HepG2 (cell line): ENCODE data around the gene RLN3. TPM values are rescaled to one million over a fixed set of nuclear protein-coding genes. Genes with fewer than 3 reads are reported as not detected.

Experiments used
- ATRX ChIP-seq: sonication (generic); formaldehyde crosslinking; IDR thresholded peaks from 2 replicates; pipeline ENCODE4 v1.4.0; 2020; ENCODE audit warnings: missing genetic modification reagents, borderline replicate concordance
- CBFB ChIP-seq: sonication (generic); formaldehyde crosslinking; IDR thresholded peaks from 2 replicates; pipeline ENCODE4 v1.4.0; 2020; ENCODE audit warnings: missing genetic modification reagents
- GTF3A ChIP-seq: sonication (generic); formaldehyde crosslinking; conservative IDR thresholded peaks from 2 replicates; pipeline ENCODE4 v1.4.0; 2020; ENCODE audit warnings: mild to moderate bottlenecking, missing genetic modification reagents
- HINFP ChIP-seq: sonication (generic); formaldehyde crosslinking; IDR thresholded peaks from 2 replicates; pipeline ENCODE4 v1.4.0; 2020; ENCODE audit warnings: low read depth, mild to moderate bottlenecking, missing genetic modification reagents
- HNF4G ChIP-seq, 2 experiments: sonication (generic) in 1 of 2; formaldehyde crosslinking in 1 of 2; IDR thresholded peaks; 2 replicates each; pipeline versions ENCODE4 v1.4.0 to v1.6.1; 2011 to 2020; ENCODE audit warnings: borderline replicate concordance in 2 of 2, low read depth in 2 of 2, mild to moderate bottlenecking in 2 of 2, low read length in 1 of 2, missing genetic modification reagents in 1 of 2, moderate library complexity in 1 of 2
- REL ChIP-seq: sonication (generic); formaldehyde crosslinking; conservative IDR thresholded peaks from 2 replicates; pipeline ENCODE4 v1.8.0; 2022; ENCODE audit warnings: mild to moderate bottlenecking, missing genetic modification reagents, moderate library complexity
- SP2 ChIP-seq: sonication (generic); formaldehyde crosslinking; IDR thresholded peaks from 2 replicates; pipeline ENCODE4 v1.5.1; 2020; ENCODE audit warnings: mild to moderate bottlenecking, missing genetic modification reagents
- STAT6 ChIP-seq: sonication (generic); formaldehyde crosslinking; IDR thresholded peaks from 2 replicates; pipeline ENCODE4 v1.4.0; 2020; ENCODE audit warnings: missing genetic modification reagents, mild to moderate bottlenecking, borderline replicate concordance
- TGIF2 ChIP-seq: IDR thresholded peaks from 2 replicates; pipeline ENCODE4 v1.6.1; 2016; ENCODE audit warnings: control low read depth, missing compliant biosample characterization
- ZNF124 ChIP-seq: sonication (generic); formaldehyde crosslinking; IDR thresholded peaks from 2 replicates; pipeline ENCODE4 v1.4.0; 2020; ENCODE audit warnings: missing genetic modification reagents
- ZNF292 ChIP-seq: sonication (generic); formaldehyde crosslinking; IDR thresholded peaks from 2 replicates; pipeline ENCODE4 v1.8.1; 2022; ENCODE audit warnings: mild to moderate bottlenecking, low read depth, missing genetic modification reagents, borderline replicate concordance
- ZNF3 ChIP-seq: IDR thresholded peaks from 2 replicates; pipeline ENCODE4 v1.7.0; 2017; ENCODE audit warnings: inconsistent platforms
- ZNF496 ChIP-seq: sonication (generic); formaldehyde crosslinking; IDR thresholded peaks from 2 replicates; pipeline ENCODE4 v1.8.1; 2023; ENCODE audit warnings: mild to moderate bottlenecking, moderate library complexity, missing genetic modification reagents; ENCODE audit not compliant: insufficient replicate concordance
- ZNF609 ChIP-seq: sonication (generic); formaldehyde crosslinking; IDR thresholded peaks from 2 replicates; pipeline ENCODE4 v1.4.0; 2020; ENCODE audit warnings: mild to moderate bottlenecking, missing genetic modification reagents, borderline replicate concordance
- polyA plus RNA-seq, 8 experiments: library from polyadenylated mRNA; depleted of rRNA in 3 of 8; stranded (reverse) in 7 of 8; unstranded in 1 of 8; fragments of >200 nt; fragmentation: Illumina TruSeq in 4 of 8; extraction: Trizol in 4 of 8; gene quantifications; 2 replicates each; pipeline versions ENCODE4 v1.2.1 to v1.2.3, GENCODE V29; 2011 to 2016; ENCODE audit warnings: low read depth in 4 of 8, missing spikeins in 1 of 8, mixed read lengths in 1 of 8; ENCODE audit not compliant: insufficient read depth in 1 of 8
- total RNA-seq, 5 experiments: library from RNA; depleted of rRNA; stranded (reverse); fragments of >200 nt; fragmentation: Illumina TruSeq; extraction: Trizol; gene quantifications; 2 replicates each; pipeline ENCODE4 v1.2.3, GENCODE V29; 2016; ENCODE audit warnings: low read depth in 1 of 5

The RLN3 gene
- total and polyA plus RNA-seq, 2 of the 13 experiments (the other 11 are each of a cell fraction or from before 2014, with no cell fraction given) = not detected

GRCh38 chr19:14006766-14007562 lies 21.0 kb upstream of the RLN3 start (continued):
- TF ChIP-seq ZNF496 (CRISPR knock-in tag) = no peak
- TF ChIP-seq REL (CRISPR knock-in tag) = peak; percentile 55; the same call in 1 of the 2 replicates
- TF ChIP-seq ZNF609 (CRISPR knock-in tag) = no peak; the same call in 1 of the 2 replicates
- peak; percentile 81; the same call in 1 of the 2 replicates for TF ChIP-seq CBFB (CRISPR knock-in tag)
- TF ChIP-seq SP2 = peak; percentile 76
- no peak for TF ChIP-seq GTF3A (CRISPR knock-in tag)
- no peak for TF ChIP-seq ATRX (CRISPR knock-in tag)
- no peak for TF ChIP-seq ZNF3 (CRISPR knock-in tag)
- TF ChIP-seq HNF4G (IDR thresholded peaks at IDR 0.05; ENCODE audit: borderline replicate concordance, low read depth, low read length) = no peak
- peak; percentile 74; the same call in 1 of the 2 replicates for TF ChIP-seq HNF4G (CRISPR knock-in tag; IDR thresholded peaks at IDR 0.05; ENCODE audit: borderline replicate concordance, low read depth)
- no peak; the same call in 1 of the 2 replicates for TF ChIP-seq STAT6 (CRISPR knock-in tag)
- peak; percentile 74; the same call in 1 of the 2 replicates for TF ChIP-seq ZNF124 (CRISPR knock-in tag)
- TF ChIP-seq TGIF2 (CRISPR knock-in tag) = no peak
- peak; percentile 15; the same call in 1 of the 2 replicates for TF ChIP-seq ZNF292
- no peak for TF ChIP-seq HINFP (CRISPR knock-in tag)
